A549 (cell line): ENCODE measurements around the gene SLC2A13. TPM values are rescaled to one million over a fixed set of nuclear protein-coding genes. Genes with fewer than 3 reads are reported as not detected.

ENCODE experiments used
- ATAC-seq, 2 experiments: fragments of 200-7000 bp in 1 of 2; fragments of >200 bp in 1 of 2; cut with Nextera tagmentation in 1 of 2; cut with Tn5 transposase in 1 of 2; 3 replicates each; pipeline versions ENCODE4 v1.8.0 to v1.9.1; 2018 to 2020; ENCODE audit warnings: mild to moderate bottlenecking in 1 of 2, moderate library complexity in 1 of 2
- CTCF ChIA-PET: fragments of 300-600 bp; sonication (Branson Sonifier 250); formaldehyde crosslinking; extraction: SDS; loops from one replicate; lab custom pipeline; 2021; ENCODE audit warnings: antibody characterized with exemption, inconsistent platforms; lab: Yijun Ruan, JAX
- POLR2A ChIA-PET: fragments of 350-600 bp; formaldehyde crosslinking; extraction: SDS; loops from one replicate; lab custom pipeline; 2021; ENCODE audit warnings: antibody characterized with exemption, inconsistent platforms; lab: Yijun Ruan, JAX
- DNase-seq, 2 experiments: peaks; one replicate each; pipeline versions ENCODE4 v3.0.0 to v3.0.0-alpha.2; 2011 to 2016; ENCODE audit warnings: low read depth in 1 of 2, low spot score in 1 of 2
- FAIRE-seq: peaks from 2 replicates; lab custom pipeline; 2011; peaks lifted over from hg19 to GRCh38; lab: Jason Lieb, UNC
- H3K27ac ChIP-seq, 2 experiments: fragments of >200 bp; sonication (Bioruptor Twin); formaldehyde crosslinking; 3 replicates each; pipeline ENCODE4 v1.5.1; 2016 to 2017
- H3K4me1 ChIP-seq: fragments of >200 bp; sonication (Bioruptor Twin); formaldehyde crosslinking; 3 replicates; pipeline ENCODE4 v1.6.1; 2016
- H3K4me2 ChIP-seq: fragments of >200 bp; sonication (Bioruptor Twin); formaldehyde crosslinking; 3 replicates; pipeline ENCODE4 v1.6.1; 2016
- H3K4me3 ChIP-seq: fragments of >200 bp; sonication (Bioruptor Twin); formaldehyde crosslinking; 3 replicates; pipeline ENCODE4 v1.5.1; 2016
- H3K9me3 ChIP-seq: fragments of >200 bp; sonication (Bioruptor Twin); formaldehyde crosslinking; 3 replicates; pipeline ENCODE4 v1.6.1; 2016
- ATOH8 ChIP-seq: fragments of 250-450 bp; sonication (Bioruptor Pico); IDR thresholded peaks from 2 replicates; pipeline ENCODE4 v1.5.0; 2020; ENCODE audit warnings: low read depth, mild to moderate bottlenecking, moderate library complexity
- BHLHE40 ChIP-seq: IDR thresholded peaks from 2 replicates; pipeline ENCODE4 v1.6.1; 2012; ENCODE audit warnings: low read depth, low read length, inconsistent platforms
- CBX8 ChIP-seq: fragments of 200-600 bp; sonication (generic); IDR thresholded peaks from 2 replicates; pipeline ENCODE4 v1.6.1; 2016
- CEBPB ChIP-seq, 2 experiments: fragments of >200 bp in 1 of 2; sonication (Bioruptor Twin) in 1 of 2; formaldehyde crosslinking in 1 of 2; IDR thresholded peaks; 2 replicates each; pipeline ENCODE4 v1.6.1; 2012 to 2016
- CHD2 ChIP-seq: fragments of 150-350 bp; IDR thresholded peaks from 2 replicates; pipeline ENCODE4 v1.6.1; 2014; ENCODE audit warnings: low read length; ENCODE audit not compliant: partially characterized antibody
- CHD4 ChIP-seq: fragments of 200-600 bp; sonication (generic); IDR thresholded peaks from 2 replicates; pipeline ENCODE4 v1.6.1; 2016; ENCODE audit warnings: antibody characterized with exemption, mild to moderate bottlenecking, borderline replicate concordance
- CTCF ChIP-seq: fragments of >200 bp; sonication (Bioruptor Twin); formaldehyde crosslinking; IDR thresholded peaks from 3 replicates; pipeline ENCODE4 v1.5.1; 2016
- FOSL2 ChIP-seq, 2 experiments: fragments of 450-650 bp in 1 of 2; fragments of >200 bp in 1 of 2; sonication (Bioruptor Twin) in 1 of 2; formaldehyde crosslinking; IDR thresholded peaks; 2 replicates each; pipeline versions ENCODE4 v1.5.0 to v1.6.1; 2016 to 2020; ENCODE audit warnings: mild to moderate bottlenecking in 1 of 2, moderate library complexity in 1 of 2
- FOXS1 ChIP-seq: fragments of 250-450 bp; sonication (Bioruptor Pico); IDR thresholded peaks from 2 replicates; pipeline ENCODE4 v1.5.0; 2020; ENCODE audit warnings: mild to moderate bottlenecking, moderate library complexity
- GATA3 ChIP-seq: IDR thresholded peaks from 2 replicates; pipeline ENCODE4 v1.6.1; 2012; ENCODE audit warnings: borderline replicate concordance
- HES2 ChIP-seq: fragments of >200 bp; sonication (Bioruptor Twin); formaldehyde crosslinking; IDR thresholded peaks from 2 replicates; pipeline ENCODE4 v1.6.1; 2016
- HEYL ChIP-seq: fragments of 250-450 bp; sonication (Bioruptor Pico); IDR thresholded peaks from 2 replicates; pipeline ENCODE4 v1.8.0; 2021; ENCODE audit warnings: mild to moderate bottlenecking, moderate library complexity
- HOXB5 ChIP-seq: fragments of 250-450 bp; sonication (Bioruptor Pico); IDR thresholded peaks from 2 replicates; pipeline ENCODE4 v1.5.0; 2020; ENCODE audit warnings: mild to moderate bottlenecking, moderate library complexity
- KDM5A ChIP-seq: fragments of 200-600 bp; sonication (generic); IDR thresholded peaks from 2 replicates; pipeline ENCODE4 v1.6.1; 2016; ENCODE audit warnings: antibody characterized with exemption, mild to moderate bottlenecking
- MAFK ChIP-seq: fragments of 450-650 bp; IDR thresholded peaks from 2 replicates; pipeline ENCODE4 v1.6.1; 2014; ENCODE audit not compliant: partially characterized antibody
- RARB ChIP-seq: fragments of 250-450 bp; sonication (Bioruptor Pico); IDR thresholded peaks from 2 replicates; pipeline ENCODE4 v1.8.0; 2021; ENCODE audit warnings: mild to moderate bottlenecking, moderate library complexity
- REST ChIP-seq: fragments of 200-600 bp; sonication (generic); IDR thresholded peaks from 2 replicates; pipeline ENCODE4 v1.6.1; 2016; ENCODE audit warnings: antibody characterized with exemption, mild to moderate bottlenecking, moderate library complexity
- SMC3 ChIP-seq: fragments of >200 bp; sonication (Bioruptor Twin); formaldehyde crosslinking; IDR thresholded peaks from 3 replicates; pipeline ENCODE4 v1.6.1; 2018; ENCODE audit warnings: inconsistent platforms
- SREBF2 ChIP-seq: fragments of 450-650 bp; IDR thresholded peaks from 2 replicates; pipeline ENCODE4 v1.6.1; 2014; ENCODE audit warnings: mild to moderate bottlenecking, moderate library complexity
- TFCP2L1 ChIP-seq: fragments of 250-450 bp; sonication (Bioruptor Pico); IDR thresholded peaks from 2 replicates; pipeline ENCODE4 v1.5.0; 2021; ENCODE audit warnings: mild to moderate bottlenecking
- TP53 ChIP-seq: fragments of 250-450 bp; sonication (Bioruptor Pico); IDR thresholded peaks from 2 replicates; pipeline ENCODE4 v1.5.0; 2021; ENCODE audit warnings: mild to moderate bottlenecking, moderate library complexity
- ZNF302 ChIP-seq: fragments of 250-450 bp; sonication (Bioruptor Pico); IDR thresholded peaks from 2 replicates; pipeline ENCODE4 v1.9.0; 2021; ENCODE audit warnings: inconsistent platforms, mild to moderate bottlenecking, moderate library complexity
- WGBS: methylation state at CpG from one replicate; pipeline ENCODE4 v1.1.6; 2017; ENCODE audit errors: missing lambda C conversion rate; 5-methylcytosine and 5-hydroxymethylcytosine counted together
- polyA plus RNA-seq, 4 experiments: library from polyadenylated mRNA; depleted of rRNA in 3 of 4; stranded (reverse); fragments of >200 nt; fragmentation: RNase III in 1 of 4; extraction: RNeasy Plus Mini Kit Qiagen cat#74134 plus additional on column Dnase treatment in 1 of 4; gene quantifications; 2 replicates in 3 of 4; 3 replicates in 1 of 4; pipeline ENCODE4 v1.2.3, GENCODE V29; 2011 to 2017

The SLC2A13 gene
- polyA plus RNA-seq, 2 of the 4 experiments (the other 2 are of a cell fraction): 4.5 to 8.2 TPM

- Histone ChIP-seq H3K4me1 (no peaks in the 10 kb centered on the region), H3K4me3 (no peak overlapping the region), H3K4me2 (no peak overlapping the region), H3K27ac (no peak overlapping the region), H3K9me3 (no peaks in the 10 kb centered on the region)
- DNase-seq: no peak
- ChIA-PET POLR2A (no interaction called here), CTCF (interaction anchor here (0.8 kb wide), 1 partner anchor 14 kb away, joined by 3 read pairs; no protein-coding TSS in a partner anchor)
- ATAC-seq: no peak
- TF ChIP-seq HOXB5 (CRISPR knock-in tag): no peak
- no peak for TF ChIP-seq MAFK
- TF ChIP-seq CHD4: no peak
- no peak for TF ChIP-seq SREBF2
- no peak for TF ChIP-seq HES2
- no peak for TF ChIP-seq FOXS1 (CRISPR knock-in tag)
- TF ChIP-seq ZNF302 (CRISPR knock-in tag): no peak
- WGBS: 85% methylated on average over 3 of the region's 3 CpGs
- no peak for FAIRE-seq
Measured at GRCh38 chr12:39892146-39892545, 213.7 kb downstream of the SLC2A13 start.

GRCh38 chr12:39887856-39888255 is 218.0 kb downstream of the SLC2A13 start:
- H3K4me3 ChIP-seq: no peak overlapping the region
- FAIRE-seq (no peak), DNase-seq (no peak), ATAC-seq (no peak)
- POLR2A ChIA-PET: no interaction called here
- H3K4me1 ChIP-seq: no peaks in the 10 kb centered on the region
- TF ChIP-seq REST: no peak
- no peak for TF ChIP-seq TFCP2L1 (CRISPR knock-in tag)
- no peak for TF ChIP-seq RARB (CRISPR knock-in tag)
- TF ChIP-seq KDM5A: no peak
- no peak for TF ChIP-seq BHLHE40
- TF ChIP-seq CEBPB (IDR thresholded peaks at IDR 0.05): no peak
- TF ChIP-seq TP53 (CRISPR knock-in tag): no peak
- no peak for TF ChIP-seq HEYL
- no peak for TF ChIP-seq MAFK
- TF ChIP-seq, all 56 proteins: peak for 0
- no peak overlapping the region for H3K27ac ChIP-seq
- no peaks in the 10 kb centered on the region for H3K9me3 ChIP-seq
- H3K4me2 ChIP-seq: no peak overlapping the region
- CTCF ChIA-PET: no interaction called here
- WGBS: 81% methylated on average over 1 of the region's 1 CpG

GRCh38 chr12:39886106-39886505 is 219.8 kb downstream of the SLC2A13 start:
- POLR2A ChIA-PET: no interaction called here
- Histone ChIP-seq H3K9me3 (no peaks in the 10 kb centered on the region), H3K4me3 (no peak overlapping the region), H3K27ac (no peak overlapping the region), H3K4me1 (no peaks in the 10 kb centered on the region), H3K4me2 (no peak overlapping the region)
- WGBS: 81% methylated on average over 3 of the region's 3 CpGs
- FAIRE-seq (no peak), DNase-seq (no peak), ATAC-seq (no peak)
- TF ChIP-seq ATOH8 (CRISPR knock-in tag) (no peak), CHD2 (no peak), FOSL2 (IDR thresholded peaks at IDR 0.05) (no peak), FOSL2 (CRISPR knock-in tag; IDR thresholded peaks at IDR 0.05) (no peak), GATA3 (no peak), FOXS1 (CRISPR knock-in tag) (no peak), CBX8 (no peak), SMC3 (no peak), CTCF (no peak)
- CTCF ChIA-PET: no interaction called here
